A673 (cell line): ENCODE results near the gene VAT1.

Experiments
- CTCF ChIP-seq: fragments of 300-800, 200-600 bp; sonication (generic); conservative IDR thresholded peaks from 2 replicates; pipeline ENCODE4 v1.5.1; 2017; ENCODE audit warnings: low read depth, mild to moderate bottlenecking, antibody characterized with exemption, low read length, moderate library complexity, mixed read lengths
- EZH2 ChIP-seq: fragments of 200-600 bp; sonication (generic); IDR thresholded peaks from 2 replicates; pipeline ENCODE4 v1.6.1; 2017; ENCODE audit warnings: borderline replicate concordance, low read depth, mild to moderate bottlenecking, mixed read lengths, antibody characterized with exemption, low read length; ENCODE audit not compliant: poor library complexity, severe bottlenecking

GRCh38 chr17:42980766-42981397, 41.3 kb downstream of the VAT1 start:
- TF ChIP-seq CTCF (no peak), EZH2 (no peak)
